GM12892 (cell line): ENCODE results near the gene REN.

Experiments used
- DNase-seq: peaks from one replicate; pipeline ENCODE4 v3.0.0; 2011; ENCODE audit not compliant: insufficient read length
- FAIRE-seq: peaks from 2 replicates; lab custom pipeline; 2011; peaks lifted over from hg19 to GRCh38; lab: Jason Lieb, UNC
- POLR2A ChIP-seq: IDR thresholded peaks from 2 replicates; pipeline ENCODE4 v1.6.1; 2011; ENCODE audit warnings: low read depth, low read length, control low read depth
- POLR2AphosphoS5 ChIP-seq: IDR thresholded peaks from 2 replicates; pipeline ENCODE4 v1.6.1; 2011; ENCODE audit warnings: low read depth, low read length, control low read depth
- TAF1 ChIP-seq: IDR thresholded peaks from 2 replicates; pipeline ENCODE4 v1.6.1; 2011; ENCODE audit warnings: low read depth, mild to moderate bottlenecking, control low read depth, low read length, borderline replicate concordance

Gene REN

GRCh38 chr1:204108312-204109141 lies 57.6 kb downstream of the REN start:
- no peak for FAIRE-seq

GRCh38 chr1:204107892-204108291 lies 58.2 kb downstream of the REN start:
- TF ChIP-seq TAF1: no peak
- no peak for TF ChIP-seq POLR2AphosphoS5
- no peak for DNase-seq
- FAIRE-seq: no peak

More at GRCh38 chr1:204108312-204109141, 57.6 kb downstream of the REN start:
- DNase-seq: no peak
- TF ChIP-seq POLR2AphosphoS5: no peak

GRCh38 chr1:204106825-204107224 lies 59.3 kb downstream of the REN start:
- no peak for DNase-seq
- TF ChIP-seq POLR2A (no peak), TAF1 (no peak), POLR2AphosphoS5 (no peak)
- FAIRE-seq: no peak

GRCh38 chr1:204105131-204105515 lies 61.0 kb downstream of the REN start:
- DNase-seq: no peak
- FAIRE-seq: no peak
- TF ChIP-seq POLR2A (no peak), TAF1 (no peak), POLR2AphosphoS5 (no peak)
